ENCODE results near the gene KIF14.

KIF14 gene

DNA sequence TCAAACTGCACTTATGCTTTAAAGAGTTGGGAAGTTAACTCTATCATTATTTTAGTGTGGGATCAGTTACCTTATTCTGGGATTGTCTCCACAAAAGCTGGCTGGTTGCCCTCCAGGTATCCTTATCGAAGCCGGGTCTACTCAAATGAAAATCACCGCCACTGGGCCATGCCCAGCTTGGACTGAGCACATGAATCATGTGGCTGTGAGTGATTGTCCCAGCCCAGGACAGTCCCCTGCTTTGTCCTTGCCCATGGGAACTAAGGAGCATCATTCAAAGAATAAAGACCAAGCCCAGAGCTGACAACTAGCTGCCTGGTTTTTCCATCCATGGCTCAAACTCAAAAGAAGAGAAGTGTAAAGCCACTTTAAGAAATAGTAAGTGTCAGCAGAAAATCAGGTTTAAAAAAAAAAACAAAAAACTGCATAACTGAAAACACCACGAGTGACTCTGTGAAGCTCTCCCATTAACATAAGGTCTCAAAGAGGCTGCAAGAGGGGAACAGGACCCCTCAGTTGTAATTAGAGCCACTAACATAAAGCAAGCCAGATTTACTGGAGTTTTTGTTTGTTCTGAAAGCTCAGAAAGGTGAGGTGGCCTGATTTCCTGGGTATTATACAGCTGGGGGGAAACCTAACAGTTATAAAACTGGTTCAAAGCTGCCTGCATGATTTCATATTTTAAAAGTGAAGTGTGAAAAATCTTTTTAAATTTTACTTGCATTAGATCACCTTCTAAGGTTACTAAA is 91.5 kb downstream of the KIF14 start:
- TF ChIP-seq CTCF (IDR thresholded peaks at IDR 0.05) = no peak

- TF ChIP-seq CTCF (IDR thresholded peaks at IDR 0.05) = no peak
These were observed 92.9 kb downstream of the KIF14 start for GRCh38 chr1:200527670-200528069.

DNA sequence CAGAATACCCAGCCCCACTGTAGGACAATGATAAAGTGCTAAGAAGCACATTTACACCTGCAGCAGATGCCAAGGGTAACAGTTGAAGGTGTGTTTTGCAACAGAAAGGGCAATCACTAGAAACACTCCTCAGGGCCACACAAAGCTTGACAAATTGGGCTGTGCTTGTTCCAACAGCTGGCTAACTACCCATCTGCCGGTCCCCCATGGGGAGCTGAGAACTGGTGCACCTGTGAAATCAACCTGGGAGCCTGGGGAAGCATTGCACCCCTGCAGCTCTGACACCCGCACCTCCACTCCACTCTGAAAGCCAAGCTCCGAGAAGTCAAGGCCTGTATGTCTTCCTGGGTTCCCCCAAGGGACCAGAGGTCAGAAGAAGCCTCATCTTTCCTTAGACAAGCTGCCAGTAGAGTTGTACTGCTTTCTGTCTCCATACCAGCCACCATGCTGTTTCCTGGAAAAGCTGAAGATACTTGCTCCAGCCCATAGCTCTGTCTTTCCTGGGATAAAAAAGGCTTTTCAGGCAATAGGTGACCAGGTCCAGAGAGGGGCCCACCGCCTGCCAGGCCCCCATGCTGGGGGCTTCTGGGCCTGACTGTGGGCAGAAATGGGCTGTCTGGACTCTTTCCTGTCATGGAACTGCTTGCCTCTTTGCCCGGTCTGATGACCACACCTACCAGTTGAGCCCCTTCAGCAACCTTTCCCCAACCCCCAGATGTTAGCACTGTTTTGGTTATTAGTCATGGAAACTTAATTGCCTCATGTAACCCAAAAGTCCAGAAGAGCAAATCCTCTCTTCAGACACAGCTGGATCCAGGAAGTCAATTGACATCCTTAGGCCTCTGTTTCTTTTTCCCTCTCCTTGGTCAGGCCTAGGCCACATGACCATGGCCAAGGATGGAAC is 93.6 kb downstream of the KIF14 start:
- no peak for TF ChIP-seq CTCF (IDR thresholded peaks at IDR 0.05)

GRCh38 chr1:200525090-200525987 is 95.2 kb downstream of the KIF14 start:
- no peak for TF ChIP-seq CTCF (IDR thresholded peaks at IDR 0.05)

DNA sequence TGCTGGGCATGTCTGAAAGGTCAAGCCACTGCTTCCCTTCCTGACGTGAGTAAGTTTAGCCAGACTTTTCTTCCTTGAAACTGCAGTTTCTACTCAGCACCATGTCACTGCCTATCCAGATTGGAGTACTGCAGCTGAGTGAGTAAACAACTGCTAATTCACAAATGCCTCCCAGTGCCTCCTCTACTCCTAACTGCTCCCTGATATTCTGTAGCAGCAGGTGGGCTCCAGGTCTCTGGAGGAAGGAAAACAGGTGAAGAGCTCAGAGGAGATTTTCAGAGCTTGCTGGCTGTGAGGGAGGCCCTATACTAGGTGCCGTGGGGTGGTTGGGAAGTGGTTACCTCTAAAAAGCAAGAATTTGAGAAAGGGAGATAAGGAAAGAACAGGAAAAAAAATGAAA is 96.5 kb downstream of the KIF14 start:
- TF ChIP-seq CTCF (IDR thresholded peaks at IDR 0.05) = no peak

DNA sequence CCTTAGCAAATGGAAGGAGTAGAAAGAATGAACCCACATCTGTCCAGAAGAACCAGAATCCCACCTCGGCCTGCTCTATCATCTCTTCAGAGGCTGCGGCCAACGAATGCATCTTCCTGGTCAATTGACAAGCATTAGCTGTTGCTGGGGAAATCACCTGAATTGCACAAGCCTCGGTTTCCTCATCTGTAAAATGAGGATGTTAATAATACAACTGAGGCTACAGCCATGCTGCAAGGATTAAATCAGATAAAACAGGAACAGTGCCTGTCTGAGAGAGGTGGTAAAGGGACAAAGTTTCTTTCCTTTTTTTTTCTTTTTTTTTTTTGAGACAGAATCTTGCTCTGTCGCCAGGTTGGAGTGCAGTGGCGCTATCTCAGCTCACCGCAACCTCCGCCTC is 99.8 kb downstream of the KIF14 start:
- TF ChIP-seq CTCF (IDR thresholded peaks at IDR 0.05) = no peak

DNA sequence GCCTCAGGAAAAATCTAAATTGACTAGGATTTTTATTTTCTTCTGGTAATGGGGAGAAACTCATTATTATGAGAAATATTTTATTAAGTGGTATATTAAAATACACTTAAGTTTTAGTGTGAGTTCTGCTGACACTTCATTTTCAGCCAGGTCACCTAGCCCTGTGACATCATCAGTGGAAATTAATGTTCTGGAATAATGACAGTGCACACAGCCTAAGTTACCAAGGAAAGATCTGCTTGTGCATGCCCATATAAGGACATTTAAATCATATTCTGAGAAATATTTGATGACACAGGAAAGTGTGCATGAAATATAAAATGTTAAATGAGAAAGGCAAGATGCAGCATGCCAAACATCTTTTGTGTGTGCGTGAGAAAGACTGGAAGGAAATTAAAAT is 102.0 kb downstream of the KIF14 start:
- TF ChIP-seq CTCF (IDR thresholded peaks at IDR 0.05) = no peak
